HK-2 (cell line): ENCODE measurements around the gene GTPBP4.
A peak's percentile ranks its signal among the peaks of the same experiment; 100 is the strongest.

Experiments
- DNase-seq: peaks from one replicate; pipeline ENCODE4 v3.0.0-alpha.2; 2018; ENCODE audit not compliant: unreplicated experiment

GTPBP4 gene

GRCh38 chr10:987870-988666 lies at the start of gene GTPBP4:
Gene GTPBP4 (plus strand): TSS chr10:988434. CDS start chr10:988480, 46 bp downstream.
- peak; percentile 90 for DNase-seq

GRCh38 chr10:938941-939678 lies 49.1 kb upstream of the GTPBP4 start:
- DNase-seq: no peak

- DNase-seq: no peak
Measured at GRCh38 chr10:943334-944033, 44.8 kb upstream of the GTPBP4 start.

GRCh38 chr10:944034-944831 lies 44.0 kb upstream of the GTPBP4 start:
- no peak for DNase-seq

- DNase-seq: no peak
Measured at GRCh38 chr10:945778-946177, 42.5 kb upstream of the GTPBP4 start.

GRCh38 chr10:947051-947450 lies 41.2 kb upstream of the GTPBP4 start:
- DNase-seq: no peak

GRCh38 chr10:947881-948280 lies 40.4 kb upstream of the GTPBP4 start:
- no peak for DNase-seq

- no peak for DNase-seq
Measured at GRCh38 chr10:948347-948746, 39.9 kb upstream of the GTPBP4 start.

GRCh38 chr10:949446-949845 lies 38.8 kb upstream of the GTPBP4 start:
- no peak for DNase-seq

GRCh38 chr10:953836-954235 lies 34.4 kb upstream of the GTPBP4 start:
- no peak for DNase-seq

- no peak for DNase-seq
Measured at GRCh38 chr10:954396-954795, 33.8 kb upstream of the GTPBP4 start.

GRCh38 chr10:955127-955819 lies 33.0 kb upstream of the GTPBP4 start:
- no peak for DNase-seq

GRCh38 chr10:955820-956217 lies 32.4 kb upstream of the GTPBP4 start:
- DNase-seq: no peak

GRCh38 chr10:958106-958505 lies 30.1 kb upstream of the GTPBP4 start:
- no peak for DNase-seq

- DNase-seq: no peak
Measured at GRCh38 chr10:958856-959255, 29.4 kb upstream of the GTPBP4 start.

GRCh38 chr10:962342-962741 lies 25.9 kb upstream of the GTPBP4 start:
- DNase-seq: no peak

- DNase-seq: no peak
Measured at GRCh38 chr10:963186-963585, 25.0 kb upstream of the GTPBP4 start.

GRCh38 chr10:963655-964054 lies 24.6 kb upstream of the GTPBP4 start:
- DNase-seq: no peak

GRCh38 chr10:964321-964987 lies 23.8 kb upstream of the GTPBP4 start:
- DNase-seq: no peak

GRCh38 chr10:964988-965417 lies 23.2 kb upstream of the GTPBP4 start:
- no peak for DNase-seq
